NCI-H146 (cell line): ENCODE data around the gene PACSIN1.

Experiments
- DNase-seq: peaks from one replicate; lab custom pipeline; 2025; lab: John Stamatoyannopoulos, UW

The PACSIN1 gene

DNA sequence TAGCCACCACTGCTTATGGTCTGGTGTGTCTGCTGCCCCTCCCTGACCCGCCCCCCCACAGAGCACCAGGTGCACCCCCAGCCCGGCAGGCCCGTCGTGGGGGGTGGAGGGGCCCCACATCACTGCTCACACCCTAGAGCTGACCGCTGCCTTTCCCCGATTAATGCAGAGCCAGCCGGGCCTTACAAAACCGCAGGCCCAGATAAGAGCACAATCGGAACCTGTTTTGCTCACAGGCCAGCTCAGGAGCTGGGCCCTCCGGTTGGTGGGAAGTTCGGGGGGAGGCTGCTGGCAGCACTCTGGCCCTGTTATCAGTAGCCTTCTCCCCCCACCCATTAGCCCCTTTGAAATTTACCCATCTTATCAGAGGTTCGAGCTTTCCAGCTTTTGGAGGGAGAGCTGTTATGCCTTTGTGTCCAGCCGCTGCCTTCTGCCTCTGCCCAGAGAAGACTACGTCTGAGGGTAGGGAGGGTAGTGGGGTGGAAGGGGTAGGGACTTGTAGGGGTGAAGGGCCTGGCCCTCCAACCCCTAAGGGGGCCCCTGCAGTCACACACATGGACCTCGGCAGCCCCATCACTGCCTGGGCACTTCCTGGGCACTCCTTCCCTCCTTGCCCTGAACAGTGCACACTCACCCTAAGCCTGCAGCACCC lies 97.1 kb downstream of the PACSIN1 start:
- no peak for DNase-seq

DNA sequence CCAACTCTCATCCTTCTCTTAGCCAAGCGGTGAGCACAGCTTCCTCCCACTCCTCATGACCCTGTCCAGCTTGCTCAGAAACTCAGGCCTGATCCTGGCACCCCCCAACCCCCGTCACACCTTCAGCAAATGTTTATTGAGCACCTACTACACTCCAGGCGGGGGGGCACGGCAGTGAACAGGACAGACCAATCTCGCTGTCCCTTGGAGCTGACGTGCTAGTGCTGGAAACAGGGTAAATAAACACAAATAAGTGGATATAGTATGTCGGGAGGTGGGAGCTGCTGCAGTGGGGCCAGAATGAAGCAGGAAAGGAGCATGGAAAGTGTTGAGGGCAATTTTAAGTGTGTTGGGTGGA lies 97.6 kb downstream of the PACSIN1 start:
- no peak for DNase-seq

DNA sequence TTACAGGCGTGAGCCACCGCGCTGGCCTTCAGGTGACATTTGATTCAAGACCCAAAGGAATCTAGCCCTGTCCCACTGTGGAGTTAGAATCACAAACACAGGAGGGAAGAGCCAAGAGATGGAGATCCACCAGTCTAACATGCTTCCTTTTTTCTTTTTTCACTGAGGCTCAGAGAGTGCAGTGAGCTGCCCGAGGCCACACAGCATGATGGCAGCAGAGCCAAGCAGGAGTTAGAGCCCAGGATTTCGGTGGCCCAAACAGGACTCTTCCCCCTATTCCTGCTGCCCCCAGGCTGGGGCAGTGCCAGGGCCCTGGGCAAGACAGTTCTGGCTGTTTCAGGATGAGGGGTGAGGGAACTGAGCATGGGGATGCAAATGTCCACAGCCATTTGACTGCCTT lies 98.3 kb downstream of the PACSIN1 start:
- DNase-seq: no peak

DNA sequence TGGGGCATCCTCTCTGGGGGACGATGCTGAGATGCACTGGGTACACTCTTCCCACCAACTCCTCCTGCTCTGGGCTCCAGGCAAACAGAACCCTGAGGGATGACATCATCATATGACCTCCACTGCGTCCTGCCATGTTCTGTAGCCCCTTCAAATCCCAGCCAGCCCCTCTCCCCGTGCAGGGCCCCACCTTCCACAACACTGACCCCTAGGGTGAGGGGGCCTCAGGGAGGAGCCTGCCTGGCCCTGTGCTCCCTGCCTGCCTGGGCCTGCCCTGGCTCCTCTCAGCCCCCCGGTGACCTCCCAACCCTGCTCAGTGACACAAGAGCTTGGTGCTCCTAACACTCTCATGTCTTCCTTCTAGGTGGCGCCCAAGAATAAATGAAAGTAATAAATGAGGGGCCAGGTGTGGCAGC lies 99.9 kb downstream of the PACSIN1 start:
- DNase-seq: no peak

DNA sequence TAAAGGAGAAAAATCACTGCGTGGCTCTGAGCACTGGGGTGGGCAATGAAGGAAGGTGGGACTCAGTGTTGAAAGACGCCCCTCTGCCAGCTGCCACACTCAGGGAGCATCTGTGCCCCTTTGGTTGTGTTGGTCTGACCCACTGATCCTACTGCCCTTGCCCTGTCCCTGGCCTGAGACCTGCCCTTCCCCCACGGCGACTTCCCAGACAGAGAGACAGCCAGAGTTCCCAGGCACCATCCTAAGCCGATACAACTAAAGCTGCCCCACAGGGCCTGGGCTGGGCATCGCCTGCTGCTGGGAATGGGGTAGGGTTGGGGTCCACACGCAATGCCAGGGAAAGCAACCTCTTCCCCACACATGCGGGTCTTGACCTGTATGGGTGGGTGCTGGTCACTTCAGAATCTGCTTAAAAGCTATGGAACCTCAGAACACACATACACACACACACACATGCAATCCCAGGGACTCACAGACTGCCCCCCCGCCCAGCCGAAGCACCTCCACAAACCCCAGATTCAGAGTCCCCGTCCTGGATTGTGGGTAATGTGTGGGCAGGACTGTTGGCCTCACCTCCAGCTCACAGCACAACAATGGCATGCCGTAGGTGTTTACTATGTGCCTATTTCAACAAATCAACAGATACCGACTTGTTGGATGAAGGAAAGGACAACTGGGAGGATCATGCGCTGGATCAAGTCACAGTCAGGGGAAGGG lies 101.1 kb downstream of the PACSIN1 start:
- DNase-seq: no peak

DNA sequence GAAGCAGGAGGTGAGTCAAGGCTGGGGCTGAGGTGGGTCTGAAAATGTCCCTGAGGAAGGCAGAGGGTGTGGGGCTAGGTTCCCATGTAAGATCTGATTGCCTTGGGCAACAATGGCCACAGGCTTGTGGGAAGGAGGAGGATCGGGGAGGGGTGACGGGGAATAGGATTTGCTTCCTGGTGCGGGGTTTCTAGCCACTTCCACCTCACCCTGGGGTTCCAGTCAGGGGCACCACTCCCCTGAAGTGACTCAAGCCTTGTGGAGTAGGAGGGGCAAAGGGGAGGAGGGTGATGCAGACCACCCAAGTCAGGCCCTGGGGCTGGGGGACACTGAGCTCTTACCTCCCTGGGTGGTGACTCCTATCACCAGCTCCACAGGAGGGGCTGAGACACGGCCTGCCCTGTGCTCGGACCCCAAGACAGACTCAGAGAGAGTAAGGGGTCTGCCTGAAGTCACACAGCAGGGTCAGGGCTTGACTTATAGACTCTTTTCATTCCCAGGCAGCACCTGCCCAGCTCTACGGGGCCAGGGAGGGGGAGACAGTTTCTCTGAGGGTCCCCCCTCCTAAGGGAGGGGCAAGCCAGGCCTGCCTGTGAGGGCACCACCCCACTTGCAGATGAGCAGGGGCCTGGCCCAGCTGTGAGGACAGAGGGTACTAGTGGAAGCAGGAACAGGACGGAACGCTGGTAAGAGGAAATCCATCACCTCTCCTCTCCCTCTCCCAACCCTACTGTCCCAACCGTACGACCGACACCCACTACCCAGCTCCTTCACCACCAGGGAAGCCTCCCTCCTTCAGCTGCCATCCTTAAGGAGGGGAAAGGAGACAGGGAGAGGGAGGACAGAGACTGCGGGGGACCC lies 102.7 kb downstream of the PACSIN1 start:
- DNase-seq: no peak

DNA sequence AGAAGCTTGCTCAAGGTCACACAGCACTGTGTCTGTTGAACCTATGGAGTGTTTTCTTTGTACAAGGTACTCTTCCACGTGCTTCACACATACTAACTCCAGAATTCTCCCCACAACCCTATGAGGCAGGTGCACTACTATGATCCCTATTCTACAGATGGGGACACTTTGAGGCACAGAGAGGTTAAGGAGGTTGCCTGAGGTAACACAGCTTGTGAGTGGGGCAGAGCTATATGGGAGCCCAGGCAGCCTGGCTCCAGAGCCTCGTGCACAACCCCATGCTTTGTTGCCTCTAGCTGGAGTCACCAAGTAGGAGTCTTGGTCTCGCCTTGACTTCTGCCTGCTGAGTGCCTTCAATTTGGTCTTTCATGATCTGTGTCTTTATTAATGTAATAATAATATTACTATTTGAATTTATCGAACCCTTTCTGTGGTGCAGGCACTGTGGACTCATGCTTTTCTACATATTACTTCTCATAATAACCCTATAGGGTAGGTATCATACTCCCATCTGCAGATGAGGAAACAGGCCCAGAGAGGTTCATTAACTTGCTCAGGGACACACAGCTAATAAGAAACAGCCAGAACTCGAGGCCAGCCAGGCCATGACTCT lies 103.6 kb downstream of the PACSIN1 start:
- no peak for DNase-seq

DNA sequence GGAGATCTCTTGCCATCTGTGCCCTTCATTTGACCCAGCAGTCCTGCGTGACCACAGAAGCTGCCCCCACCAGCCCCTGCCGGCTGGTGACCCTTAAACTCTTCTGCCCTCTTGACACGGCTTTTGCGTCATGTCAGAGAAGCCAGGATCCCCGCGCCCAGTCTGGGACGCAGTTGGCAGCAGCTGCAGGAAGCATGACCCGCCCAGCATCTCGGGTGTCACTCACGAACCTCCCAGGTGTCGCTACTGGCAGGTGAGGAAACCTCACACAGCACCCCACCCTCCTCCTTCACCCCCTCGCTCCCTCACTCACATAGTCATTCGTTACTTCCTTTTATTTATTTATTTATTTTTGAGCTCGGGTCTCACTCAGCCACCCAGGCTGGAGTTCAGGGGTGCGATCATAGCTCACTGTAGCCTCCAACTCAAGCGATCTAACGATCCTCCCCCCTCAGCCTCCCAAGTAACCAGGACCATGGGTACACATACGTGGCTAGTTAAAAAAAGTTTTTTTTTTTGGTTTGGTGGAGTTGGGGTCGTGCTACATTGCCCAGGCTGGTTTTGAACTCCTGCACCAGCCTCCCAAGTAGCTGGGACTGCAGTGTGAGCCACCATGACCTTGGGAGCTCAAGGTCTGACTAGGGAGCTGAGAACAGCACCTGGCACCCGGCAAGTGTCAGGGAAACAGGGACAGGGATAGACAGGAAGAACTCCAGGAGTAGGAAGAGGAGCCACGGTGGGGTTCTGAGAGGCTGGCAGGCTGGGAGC lies 104.4 kb downstream of the PACSIN1 start:
- peak; percentile 7 for DNase-seq

DNA sequence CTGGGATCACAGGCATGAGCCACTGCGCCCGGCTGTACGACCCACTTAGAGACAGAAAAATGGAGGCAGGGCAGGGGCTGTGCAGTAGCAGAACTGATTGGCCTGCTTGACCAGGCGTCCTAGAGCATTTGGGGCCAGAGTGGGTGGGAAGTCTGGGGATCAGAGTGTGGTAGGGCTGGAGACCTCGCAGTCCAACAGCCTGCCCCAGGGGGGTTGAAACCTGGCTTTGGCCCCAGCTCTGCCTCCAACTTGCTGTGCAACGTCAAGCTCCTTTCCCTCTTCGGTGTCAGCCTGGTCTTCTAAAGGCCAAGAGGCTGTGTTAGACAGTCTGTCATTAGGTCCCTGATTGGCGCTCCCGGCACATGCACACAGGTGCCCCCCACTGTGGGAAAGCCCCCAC lies 105.5 kb downstream of the PACSIN1 start:
- DNase-seq: no peak

DNA sequence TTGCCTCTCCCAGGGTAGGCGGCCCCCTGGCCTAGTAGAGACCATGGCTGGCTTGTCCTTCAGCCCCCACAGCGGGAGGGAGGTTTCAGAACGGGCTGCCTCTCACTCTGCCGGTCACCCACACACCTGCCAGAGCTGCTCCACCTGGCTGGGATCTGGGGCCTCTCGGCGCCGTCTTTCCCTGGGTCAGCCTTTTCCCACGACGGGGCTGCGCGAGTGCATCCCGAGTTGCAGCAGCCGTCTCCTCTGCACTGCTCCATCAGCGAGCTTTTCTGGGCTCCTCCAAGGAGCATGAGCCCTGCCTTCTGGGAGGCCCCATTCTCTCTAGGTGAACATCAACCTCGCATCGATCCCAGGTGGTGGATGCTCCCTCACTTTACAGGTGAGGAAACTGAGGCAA lies 106.1 kb downstream of the PACSIN1 start:
- DNase-seq: no peak

DNA sequence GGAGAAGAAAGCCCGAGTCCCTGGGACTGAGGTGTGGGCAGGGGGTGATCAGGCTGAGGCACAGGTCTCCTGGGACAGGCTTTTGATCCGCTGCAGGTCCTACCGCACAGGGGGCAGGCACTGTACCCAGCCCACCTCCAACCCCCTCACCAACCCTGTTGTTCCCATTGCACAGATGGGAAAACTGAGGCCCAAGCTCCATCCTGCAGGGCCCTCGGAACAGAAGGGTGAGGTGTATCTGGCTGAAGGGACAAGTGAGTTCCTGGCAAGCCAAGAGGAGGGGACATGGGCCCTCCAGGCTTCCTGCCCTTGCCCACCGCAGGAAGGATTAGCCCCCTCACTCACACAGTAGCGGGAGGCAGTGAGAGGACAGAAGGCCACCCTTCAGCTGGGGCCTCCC lies 106.7 kb downstream of the PACSIN1 start:
- no peak for DNase-seq

DNA sequence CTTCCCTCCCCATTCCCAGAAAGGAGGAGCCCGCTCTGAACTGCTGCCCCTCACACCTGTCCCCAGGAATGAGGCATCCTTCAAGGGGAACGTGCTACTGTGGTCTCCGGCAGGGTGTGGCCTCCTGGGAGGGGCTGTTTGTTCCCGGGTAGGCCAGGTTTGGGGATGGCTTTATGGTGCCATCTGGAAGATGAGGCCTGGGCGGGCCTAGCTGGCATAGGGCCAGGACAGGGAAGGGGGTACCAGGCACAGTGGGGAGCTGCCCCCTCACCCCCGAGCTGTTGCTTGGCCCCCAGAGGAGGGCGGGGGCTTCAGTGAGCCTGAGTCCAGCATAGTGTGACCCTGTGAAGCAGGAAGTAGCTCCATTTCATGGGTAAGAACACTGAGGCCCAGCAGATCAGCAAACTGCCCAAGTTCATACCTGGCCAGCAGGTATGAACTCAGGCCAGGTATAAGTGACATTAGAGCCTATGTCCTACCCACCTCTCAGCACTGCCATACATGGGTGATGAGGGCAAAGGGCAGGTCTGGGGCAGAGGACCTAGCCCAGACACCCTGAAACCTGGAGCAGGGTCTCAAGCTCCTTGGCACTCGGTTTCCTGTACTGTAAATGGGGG lies 107.8 kb downstream of the PACSIN1 start:
- DNase-seq: no peak

DNA sequence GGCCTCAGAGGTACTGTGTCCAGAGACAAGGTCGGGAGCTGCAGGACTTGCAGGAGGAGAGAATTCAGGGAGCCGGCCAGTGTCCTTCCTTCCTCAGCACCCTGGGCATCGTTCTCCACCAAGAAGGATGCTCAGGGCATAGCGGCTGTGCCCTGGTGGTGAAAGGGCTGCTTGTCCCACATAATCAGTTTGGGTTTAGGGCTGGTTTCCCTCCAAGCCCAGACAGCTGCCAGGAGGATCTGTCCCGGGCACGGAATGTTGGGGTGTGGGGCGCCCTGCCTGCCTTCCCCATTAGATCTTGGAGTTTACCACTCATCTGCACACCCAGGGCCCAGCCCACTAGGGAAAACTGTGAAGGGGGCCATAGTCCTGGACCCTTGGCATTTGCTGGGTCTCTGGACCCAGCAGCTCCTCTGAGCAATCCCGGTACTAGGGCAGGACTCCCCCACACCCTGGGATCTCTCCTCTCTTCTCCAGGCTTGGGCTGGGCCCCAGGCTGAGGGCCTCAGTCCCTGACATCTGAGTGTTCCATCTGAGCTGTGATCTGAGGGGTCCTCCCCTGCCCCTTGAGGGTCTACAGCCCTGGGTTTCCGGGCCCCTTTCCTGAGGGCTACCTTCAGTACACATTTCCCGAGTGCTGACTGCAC lies 108.9 kb downstream of the PACSIN1 start:
- no peak for DNase-seq

DNA sequence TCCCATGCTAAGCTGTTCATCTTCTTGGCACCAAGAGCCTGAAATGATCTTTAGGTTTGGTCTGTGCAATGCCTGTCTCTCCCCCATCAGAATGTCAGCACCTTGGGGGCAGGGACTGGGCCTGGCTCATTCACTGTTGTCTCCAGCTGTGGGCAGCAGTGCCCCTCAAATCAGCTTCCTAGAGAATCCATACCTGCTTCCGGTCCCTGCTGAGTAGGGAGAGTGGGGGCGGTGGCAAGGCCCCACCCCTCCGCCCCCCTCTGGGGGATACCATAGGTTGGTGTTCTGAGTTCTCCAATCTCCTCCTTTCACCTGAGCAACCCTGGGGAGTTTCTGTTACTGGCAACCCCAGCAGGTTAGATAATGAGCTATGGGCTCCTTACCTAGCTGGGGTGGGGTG lies 109.5 kb downstream of the PACSIN1 start:
- no peak for DNase-seq

DNA sequence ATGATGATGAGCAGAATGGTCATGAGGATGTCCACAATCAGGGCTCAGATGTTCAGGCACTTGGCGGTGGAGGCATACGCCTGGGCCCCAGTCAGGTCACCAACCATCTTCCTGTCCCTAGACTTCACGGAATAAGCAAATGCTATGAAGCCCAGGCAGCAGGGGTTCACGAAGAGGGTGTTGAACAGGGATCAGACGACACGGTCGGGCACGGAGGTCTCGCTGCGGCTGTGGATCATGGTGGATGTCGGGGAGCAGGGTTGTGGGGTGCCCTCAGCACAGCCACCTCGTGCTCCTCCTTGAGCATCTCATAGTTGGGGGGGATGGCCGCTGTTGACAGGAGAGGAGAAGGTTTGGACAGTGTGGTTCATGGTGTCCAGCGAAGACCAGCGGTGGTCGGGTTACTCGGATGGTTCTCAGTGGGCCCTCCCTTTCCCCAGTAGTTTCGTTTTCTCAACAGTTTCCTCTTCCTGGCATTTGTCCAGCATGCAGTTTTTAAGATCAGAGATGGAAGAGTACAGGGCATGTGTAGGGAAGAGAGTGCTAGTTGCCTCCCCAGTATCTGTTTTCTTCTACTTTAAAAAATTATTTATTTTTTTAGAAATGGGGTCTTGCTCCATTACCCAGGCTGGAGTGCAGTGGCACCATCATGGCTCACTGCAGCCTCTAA lies 110.5 kb downstream of the PACSIN1 start:
- DNase-seq: no peak

DNA sequence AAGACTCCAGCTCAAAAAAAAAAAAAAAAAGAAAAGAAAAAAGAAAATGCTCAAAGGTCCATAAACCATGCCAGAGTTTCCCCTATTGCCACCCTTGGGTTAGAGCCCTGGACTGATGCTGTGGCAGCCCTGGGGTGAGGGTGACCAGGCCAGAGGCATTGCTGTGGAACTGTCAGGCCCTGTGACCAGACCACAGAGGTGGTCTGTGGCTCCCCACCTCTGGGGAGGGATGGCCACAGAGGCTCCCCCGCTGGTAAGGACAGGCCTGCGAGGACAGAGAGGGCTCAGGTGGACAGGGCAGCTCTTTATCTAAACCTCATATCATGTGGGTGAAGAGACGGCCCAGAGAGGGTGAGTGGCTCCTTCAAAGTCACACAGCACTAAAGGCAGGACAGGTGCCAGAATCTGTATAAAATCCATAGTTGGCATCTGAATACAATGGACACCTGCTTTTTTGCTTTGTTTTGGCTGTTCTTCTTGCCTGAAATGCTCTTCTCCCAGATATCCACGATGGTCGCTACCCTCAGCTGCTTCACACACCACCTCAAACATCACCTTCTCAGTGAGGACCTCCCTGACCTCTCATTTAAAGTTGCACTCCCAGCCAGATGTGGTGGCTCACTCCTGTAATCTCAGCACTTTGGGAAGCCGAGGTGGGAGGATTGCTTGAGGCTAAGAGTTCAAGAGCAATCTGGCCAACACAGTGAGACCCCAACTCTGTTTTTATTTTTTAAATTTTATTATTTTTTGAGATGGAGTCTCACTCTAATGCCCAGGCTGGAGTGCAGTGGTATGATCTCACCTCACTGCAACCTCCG lies 112.8 kb downstream of the PACSIN1 start:
- DNase-seq: no peak

DNA sequence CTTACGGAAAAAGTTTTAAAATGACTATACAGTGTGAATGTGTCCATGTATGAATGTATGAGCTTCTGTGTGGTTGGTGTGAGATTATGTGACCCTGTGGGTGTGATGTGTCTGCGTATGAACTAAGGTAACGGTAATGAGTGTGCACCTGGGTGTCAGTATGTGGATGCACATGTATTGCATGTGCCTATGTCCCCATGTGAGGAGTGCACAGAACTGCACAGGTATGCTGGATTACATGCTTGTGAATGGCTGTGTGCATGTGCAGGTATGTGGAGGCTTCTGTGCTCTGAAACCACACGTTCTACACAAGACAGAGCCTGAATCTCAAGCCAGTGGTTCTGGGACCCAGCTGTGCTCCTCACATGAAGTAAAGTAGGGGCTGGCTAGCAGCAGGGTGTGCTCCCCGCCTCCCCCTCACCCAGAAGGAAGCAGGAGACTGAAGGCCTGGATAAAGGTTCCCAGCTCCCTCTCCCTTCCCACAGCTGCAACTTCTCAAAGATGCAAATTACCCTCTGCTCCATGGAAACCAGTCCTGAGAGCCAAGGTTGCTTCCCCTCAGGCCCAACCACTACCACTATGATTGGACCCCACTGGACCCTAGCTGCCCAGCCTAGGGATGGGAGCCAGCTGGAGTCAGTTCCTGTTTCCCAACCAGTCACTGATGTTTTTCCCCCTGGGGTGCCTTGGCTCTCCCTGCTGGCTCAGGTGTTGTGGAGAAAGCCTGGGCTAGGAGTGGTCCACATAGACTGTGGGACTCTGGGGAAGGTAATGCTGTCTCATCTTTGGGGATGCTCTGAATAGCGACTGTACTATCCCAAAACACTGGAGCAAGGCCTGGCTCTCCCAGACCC lies 115.1 kb downstream of the PACSIN1 start:
- DNase-seq: no peak

DNA sequence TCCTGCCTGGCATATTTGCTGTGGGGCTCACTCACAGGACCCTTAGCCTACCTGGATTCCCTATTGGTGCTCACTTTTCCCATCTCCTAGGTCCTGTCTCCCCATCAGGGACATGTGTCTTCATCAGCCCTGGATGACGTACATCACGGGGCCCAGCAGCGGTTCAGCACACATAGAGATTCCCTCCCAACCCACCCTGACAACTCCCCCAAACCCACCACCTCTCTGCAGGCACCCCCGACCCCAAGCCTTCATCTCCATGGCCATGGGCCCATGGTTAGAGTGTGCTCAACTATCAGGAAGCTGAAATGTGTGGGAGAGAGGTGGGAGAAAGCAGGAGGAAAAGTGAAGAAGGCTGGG lies 115.7 kb downstream of the PACSIN1 start:
- DNase-seq: no peak

DNA sequence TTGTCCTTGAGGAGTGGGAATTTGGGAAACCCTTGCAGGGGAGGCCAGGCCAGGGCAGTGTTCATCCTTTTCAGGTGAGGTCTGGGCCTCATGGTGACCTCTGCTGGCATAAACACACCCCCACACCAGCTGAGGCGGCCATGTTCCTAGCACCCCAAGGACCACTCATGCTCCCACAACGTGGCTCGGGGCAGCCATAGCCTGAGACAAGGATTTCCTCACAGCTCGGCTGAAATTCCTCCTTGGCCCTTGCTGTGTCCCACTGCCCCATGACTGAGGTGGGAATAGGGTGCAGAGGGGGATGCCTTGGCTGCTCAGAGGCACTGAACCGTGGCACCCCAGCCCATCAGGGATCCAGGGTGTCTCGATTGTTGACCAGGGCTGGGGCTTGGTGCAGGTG lies 117.6 kb downstream of the PACSIN1 start:
- DNase-seq: no peak
